WERI-Rb-1 (cell line): Measurements from ENCODE around the gene TRIM44.

Experiments
- DNase-seq: peaks from one replicate; pipeline ENCODE4 v3.0.0-alpha.2; 2020
- H3K27ac ChIP-seq: fragments of 250-450 bp; sonication (Bioruptor Pico); 2 replicates; pipeline ENCODE4 v1.5.1; 2020; ENCODE audit warnings: mild to moderate bottlenecking, moderate library complexity
- H3K27me3 ChIP-seq: fragments of 250-450 bp; sonication (Bioruptor Pico); 2 replicates; pipeline ENCODE4 v1.5.1; 2021; ENCODE audit warnings: mild to moderate bottlenecking, low read depth, moderate library complexity; ENCODE audit not compliant: insufficient read depth, severe bottlenecking
- H3K36me3 ChIP-seq: fragments of 250-450 bp; sonication (Bioruptor Pico); 2 replicates; pipeline ENCODE4 v1.5.1; 2020; ENCODE audit warnings: mild to moderate bottlenecking, moderate library complexity
- H3K4me3 ChIP-seq: 2 replicates; pipeline ENCODE4 v1.5.1; 2011; ENCODE audit warnings: low read depth, mild to moderate bottlenecking, control low read depth, low read length
- H3K9me3 ChIP-seq: fragments of 250-450 bp; sonication (Bioruptor Pico); 2 replicates; pipeline ENCODE4 v1.5.1; 2021; ENCODE audit warnings: mild to moderate bottlenecking, moderate library complexity; ENCODE audit not compliant: severe bottlenecking
- TF ChIP-seq, protein P1 (sequence below): IDR thresholded peaks from 2 replicates; pipeline ENCODE4 v1.5.1; 2011; ENCODE audit warnings: low read depth, mild to moderate bottlenecking, control low read depth, inconsistent platforms, low read length

TRIM44 gene

DNA sequence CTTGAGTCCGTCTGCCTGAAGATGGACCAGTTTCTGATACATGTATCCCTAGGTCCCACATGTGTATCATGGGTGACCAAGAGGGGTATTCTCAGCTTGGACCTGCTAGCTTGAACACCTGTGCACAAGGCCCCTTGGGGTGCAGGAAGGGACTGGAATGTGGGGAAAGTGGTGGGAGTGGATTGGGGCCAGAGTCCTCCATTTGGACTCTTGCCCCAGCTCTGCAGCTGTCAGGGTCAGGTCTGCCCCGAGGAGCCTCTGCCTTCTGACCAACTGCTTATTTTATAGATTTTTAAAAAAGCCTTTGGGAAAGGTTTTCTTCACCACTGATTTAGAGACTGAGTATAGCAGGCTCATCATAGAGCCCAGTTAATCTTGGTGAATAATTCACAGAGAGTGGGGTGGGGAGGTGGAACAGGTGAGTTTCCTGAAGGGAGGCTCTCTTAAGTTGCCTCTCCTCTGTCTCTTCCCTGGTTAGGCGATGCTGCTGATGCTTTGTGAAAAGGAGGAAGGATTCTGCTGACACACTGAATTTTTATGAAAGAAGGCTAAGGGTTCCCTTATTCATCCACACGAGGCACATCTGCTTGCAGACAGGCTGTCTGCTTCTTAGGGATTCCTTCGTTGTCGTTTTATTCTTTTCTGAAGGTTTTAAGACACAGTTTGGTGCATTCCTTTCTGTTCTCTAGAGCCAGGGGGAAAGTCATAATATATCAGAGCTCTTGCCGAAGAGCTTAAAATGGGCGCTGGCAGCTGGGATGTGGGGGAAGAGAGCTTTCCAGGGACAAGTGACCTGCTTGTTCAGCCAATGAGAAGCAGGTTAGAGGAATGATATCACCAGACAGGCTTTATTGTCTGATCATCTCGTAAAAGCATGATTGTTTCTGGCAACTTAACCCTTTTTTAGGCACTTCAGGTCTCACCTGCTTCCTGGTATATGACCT lies 19.9 kb downstream of the TRIM44 start:
- Histone ChIP-seq H3K27ac (peak overlapping the region; percentile 20; the same call in 1 of the 2 replicates), H3K36me3 (peaks cover 10% of the 10 kb centered on the region), H3K27me3 (no peaks in the 10 kb centered on the region), H3K9me3 (no peaks in the 10 kb centered on the region), H3K4me3 (no peak overlapping the region)
- TF ChIP-seq, protein P1, sequence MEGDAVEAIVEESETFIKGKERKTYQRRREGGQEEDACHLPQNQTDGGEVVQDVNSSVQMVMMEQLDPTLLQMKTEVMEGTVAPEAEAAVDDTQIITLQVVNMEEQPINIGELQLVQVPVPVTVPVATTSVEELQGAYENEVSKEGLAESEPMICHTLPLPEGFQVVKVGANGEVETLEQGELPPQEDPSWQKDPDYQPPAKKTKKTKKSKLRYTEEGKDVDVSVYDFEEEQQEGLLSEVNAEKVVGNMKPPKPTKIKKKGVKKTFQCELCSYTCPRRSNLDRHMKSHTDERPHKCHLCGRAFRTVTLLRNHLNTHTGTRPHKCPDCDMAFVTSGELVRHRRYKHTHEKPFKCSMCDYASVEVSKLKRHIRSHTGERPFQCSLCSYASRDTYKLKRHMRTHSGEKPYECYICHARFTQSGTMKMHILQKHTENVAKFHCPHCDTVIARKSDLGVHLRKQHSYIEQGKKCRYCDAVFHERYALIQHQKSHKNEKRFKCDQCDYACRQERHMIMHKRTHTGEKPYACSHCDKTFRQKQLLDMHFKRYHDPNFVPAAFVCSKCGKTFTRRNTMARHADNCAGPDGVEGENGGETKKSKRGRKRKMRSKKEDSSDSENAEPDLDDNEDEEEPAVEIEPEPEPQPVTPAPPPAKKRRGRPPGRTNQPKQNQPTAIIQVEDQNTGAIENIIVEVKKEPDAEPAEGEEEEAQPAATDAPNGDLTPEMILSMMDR = no peak
- peak; percentile 64 for DNase-seq

DNA sequence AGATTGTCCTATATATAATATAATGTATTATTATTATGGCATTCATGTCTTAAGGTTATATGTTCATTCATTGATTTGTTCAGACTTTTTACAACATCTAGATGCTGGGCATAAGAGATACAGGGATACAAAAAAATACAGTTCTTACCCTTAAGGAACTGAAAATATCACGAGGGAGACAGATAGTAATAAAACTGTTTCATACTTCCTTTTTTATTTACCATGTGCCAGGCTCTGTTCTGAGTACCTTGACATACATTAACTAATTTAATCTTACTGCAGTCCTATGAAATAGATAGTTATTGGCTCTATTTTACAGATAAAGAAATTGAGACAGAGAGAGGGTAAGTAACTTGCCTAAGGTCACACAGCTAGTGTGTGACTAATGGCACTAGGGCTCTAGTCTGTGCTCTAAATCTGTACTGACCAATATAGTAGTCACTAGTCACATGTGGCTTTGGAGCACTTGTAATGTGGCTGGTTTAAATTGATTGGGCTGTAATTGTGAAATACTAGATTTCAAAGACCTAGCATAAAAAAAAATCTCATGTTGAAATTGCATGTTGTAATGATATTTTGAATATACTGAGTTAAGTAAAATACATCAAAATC lies 21.3 kb downstream of the TRIM44 start:
- Histone ChIP-seq H3K4me3 (no peak overlapping the region), H3K27me3 (no peaks in the 10 kb centered on the region), H3K27ac (no peak overlapping the region), H3K36me3 (peaks cover 10% of the 10 kb centered on the region), H3K9me3 (no peaks in the 10 kb centered on the region)
- no peak for DNase-seq
- TF ChIP-seq, protein P1 = no peak

DNA sequence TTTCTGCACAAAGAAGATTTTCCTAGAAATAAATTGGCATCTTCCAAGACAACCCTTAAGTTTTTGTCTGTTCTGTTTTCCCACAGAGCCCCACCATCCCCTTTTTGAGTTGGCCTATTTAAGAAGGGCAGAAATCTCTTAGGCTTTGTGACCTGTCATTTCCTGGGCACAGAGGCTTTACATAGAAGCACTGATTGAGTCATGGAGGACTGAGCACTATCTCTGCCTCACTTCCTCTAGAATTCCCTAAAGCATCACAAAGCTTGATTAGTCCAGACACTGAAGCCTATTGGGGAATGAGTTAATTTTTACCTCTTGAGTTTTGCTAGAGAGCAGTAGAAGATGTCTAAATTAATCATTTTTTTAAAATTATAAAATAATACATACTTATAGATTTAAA lies 25.4 kb downstream of the TRIM44 start:
- H3K4me3 ChIP-seq = no peak overlapping the region
- no peak for DNase-seq
- H3K27me3 ChIP-seq = no peaks in the 10 kb centered on the region
- H3K36me3 ChIP-seq = peaks cover 10% of the 10 kb centered on the region
- H3K9me3 ChIP-seq = no peaks in the 10 kb centered on the region
- H3K27ac ChIP-seq = no peak overlapping the region
- TF ChIP-seq, protein P1 = no peak

DNA sequence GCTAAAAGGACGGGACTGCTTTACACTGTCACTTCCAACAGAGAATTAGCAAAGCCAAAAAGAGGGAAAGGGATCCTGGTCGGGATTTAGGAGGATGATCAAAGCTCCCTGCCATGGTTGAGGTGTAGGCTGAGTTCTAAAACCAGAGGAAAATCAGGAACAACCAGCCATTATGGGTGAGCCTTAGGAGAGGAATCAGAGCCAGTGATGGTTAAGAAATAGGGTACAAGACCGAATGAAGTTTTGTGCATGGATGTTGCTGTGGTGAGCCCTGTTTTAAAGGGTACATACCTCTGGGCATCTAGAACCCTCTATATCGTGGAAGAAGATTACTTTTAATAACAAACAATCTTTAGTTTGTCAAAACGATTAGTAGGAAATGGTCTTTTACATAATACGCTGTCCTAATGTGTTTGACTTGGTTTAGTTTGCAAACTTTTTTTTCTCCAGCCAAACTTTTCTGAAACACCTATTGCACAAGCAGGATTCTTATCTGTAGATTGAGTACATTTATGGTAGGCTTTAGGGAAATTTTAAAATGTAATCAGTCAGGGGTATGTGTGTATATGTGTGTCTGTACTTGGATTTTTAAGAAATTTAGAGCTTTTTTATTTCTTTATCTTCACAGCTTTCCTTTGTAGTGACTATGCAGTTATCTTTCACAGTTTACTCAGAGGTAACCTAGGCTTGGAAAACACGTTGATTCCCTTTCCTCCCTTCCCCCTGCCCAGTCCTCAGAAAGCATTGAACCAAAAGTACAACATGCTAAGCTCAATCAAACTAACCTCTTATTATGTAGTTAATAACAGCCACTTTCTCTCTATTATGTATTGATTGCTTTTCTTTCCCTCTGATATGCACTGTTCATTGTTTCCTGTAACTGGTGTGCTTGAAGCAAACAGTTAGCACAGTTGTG lies 26.8 kb downstream of the TRIM44 start:
- H3K27ac ChIP-seq = no peak overlapping the region
- TF ChIP-seq, protein P1 = no peak
- DNase-seq = no peak
- no peak overlapping the region for H3K4me3 ChIP-seq
- H3K9me3 ChIP-seq = no peaks in the 10 kb centered on the region
- H3K36me3 ChIP-seq = peaks cover 10% of the 10 kb centered on the region
- H3K27me3 ChIP-seq = no peaks in the 10 kb centered on the region

DNA sequence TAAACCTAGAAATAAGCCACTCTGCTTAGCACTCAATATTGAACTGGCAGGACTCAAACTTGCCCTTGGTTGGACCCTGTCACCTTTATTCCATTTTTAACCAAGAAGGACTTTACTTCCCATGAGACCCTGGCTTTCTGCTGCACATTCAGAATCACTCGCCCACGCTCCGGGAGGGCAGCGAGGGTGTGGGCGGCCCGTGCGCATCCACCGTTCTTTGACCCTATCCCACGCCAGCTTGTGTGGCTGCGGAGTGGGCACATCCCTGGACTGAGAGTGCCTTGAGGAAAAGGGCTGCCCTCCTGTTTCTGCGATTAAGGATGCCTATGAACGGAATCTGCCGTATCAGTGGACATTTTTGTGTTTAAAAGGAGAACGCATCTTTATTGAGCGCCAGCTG lies 39.6 kb downstream of the TRIM44 start:
- Histone ChIP-seq H3K36me3 (no peaks in the 10 kb centered on the region), H3K27ac (no peak overlapping the region), H3K27me3 (no peaks in the 10 kb centered on the region), H3K9me3 (no peaks in the 10 kb centered on the region), H3K4me3 (no peak overlapping the region)
- no peak for DNase-seq
- TF ChIP-seq, protein P1 = no peak
